Nephron (organoid): ENCODE measurements around the gene PPT2.
A peak's percentile ranks its signal among the peaks of the same experiment; 100 is the strongest.

ENCODE experiments used
- H3K27ac Mint-ChIP-seq, 3 experiments: 2 replicates each; pipeline ENCODE4 v1.8.0; 2020; ENCODE audit warnings: mixed read lengths in 3 of 3, mild to moderate bottlenecking in 2 of 3, moderate library complexity in 1 of 3
- H3K27me3 Mint-ChIP-seq: 2 replicates; pipeline ENCODE4 v1.8.0; 2021; ENCODE audit warnings: low read depth, mild to moderate bottlenecking, moderate library complexity, mixed read lengths
- H3K36me3 Mint-ChIP-seq: 2 replicates; pipeline ENCODE4 v1.8.0; 2020; ENCODE audit warnings: low read depth, mixed read lengths
- H3K4me1 Mint-ChIP-seq: 2 replicates; pipeline ENCODE4 v1.8.0; 2020; ENCODE audit warnings: mixed read lengths
- H3K4me3 Mint-ChIP-seq, 3 experiments: 2 replicates each; pipeline ENCODE4 v1.8.0; 2020; ENCODE audit warnings: mild to moderate bottlenecking in 3 of 3, mixed read lengths in 3 of 3, moderate library complexity in 2 of 3
- H3K9me3 Mint-ChIP-seq: 2 replicates; pipeline ENCODE4 v1.8.0; 2020; ENCODE audit warnings: mixed read lengths
- TF ChIP-seq, protein P1 (sequence below), 3 experiments: fragments of 200-600 bp; sonication (generic); IDR thresholded peaks; one replicate each; pipeline ENCODE4 v1.5.0; 2021; ENCODE audit warnings: antibody characterized with exemption in 3 of 3; ENCODE audit not compliant: unreplicated experiment in 3 of 3

PPT2 gene, protein sequence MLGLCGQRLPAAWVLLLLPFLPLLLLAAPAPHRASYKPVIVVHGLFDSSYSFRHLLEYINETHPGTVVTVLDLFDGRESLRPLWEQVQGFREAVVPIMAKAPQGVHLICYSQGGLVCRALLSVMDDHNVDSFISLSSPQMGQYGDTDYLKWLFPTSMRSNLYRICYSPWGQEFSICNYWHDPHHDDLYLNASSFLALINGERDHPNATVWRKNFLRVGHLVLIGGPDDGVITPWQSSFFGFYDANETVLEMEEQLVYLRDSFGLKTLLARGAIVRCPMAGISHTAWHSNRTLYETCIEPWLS

DNA sequence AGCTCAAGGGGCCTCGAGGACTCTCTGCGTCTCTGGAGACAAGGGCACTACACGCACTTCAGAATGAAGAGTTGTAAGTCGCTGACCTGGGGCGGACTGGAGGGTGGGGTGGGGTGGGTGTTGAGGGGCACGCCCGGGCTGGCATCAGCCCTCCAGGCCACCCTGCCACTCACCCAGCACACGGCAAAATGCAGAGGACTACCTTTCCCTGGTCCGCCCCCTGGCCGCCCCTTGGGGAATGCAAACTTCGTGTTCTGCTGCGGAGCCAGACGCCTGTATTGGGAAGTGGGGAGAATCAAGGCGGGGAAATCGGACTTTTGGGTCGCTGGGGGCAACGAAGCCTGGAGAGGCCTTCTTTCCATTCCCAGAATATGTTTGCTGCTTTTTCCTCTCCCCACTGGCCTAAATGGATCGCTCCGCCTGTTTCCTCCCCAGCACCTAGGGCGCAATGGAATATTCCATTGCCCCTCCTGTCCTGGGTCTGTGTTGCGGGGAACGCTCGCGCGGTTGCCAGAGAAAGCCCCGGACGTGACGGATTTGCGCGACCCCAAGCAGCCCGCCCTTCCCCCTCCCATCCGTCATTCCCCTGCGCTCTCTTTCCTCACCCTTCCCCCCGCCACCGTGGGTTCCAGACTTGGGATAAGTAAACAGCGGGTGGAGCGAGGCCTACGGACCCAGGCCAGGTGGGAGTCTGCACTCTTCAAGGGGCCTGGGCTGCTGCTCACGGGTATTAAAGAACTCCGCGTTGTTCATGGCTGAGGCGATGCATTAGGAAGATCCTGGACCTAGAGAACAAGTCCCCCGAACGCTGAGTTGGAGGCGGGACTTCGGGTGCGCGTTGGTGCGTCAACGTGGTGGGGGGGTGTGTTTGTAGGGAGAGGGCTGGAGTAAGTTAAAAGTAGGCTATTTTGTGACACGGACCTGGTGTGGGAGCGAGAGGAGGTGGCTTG, at the start of gene PPT2:
Gene PPT2 (plus strand): TSS at position 578 of the 950 bp plus-strand sequence. CDS start 454 bp downstream, outside the sequence.
- H3K36me3 Mint-ChIP-seq, result peaks cover 22% of the 10 kb centered on the region
- H3K9me3 Mint-ChIP-seq, result no peaks in the 10 kb centered on the region
- peak within 1 kb of the TSS; percentile 98 for H3K4me3 Mint-ChIP-seq
- H3K4me1 Mint-ChIP-seq, result peaks cover 52% of the 10 kb centered on the region
- peaks cover 14% of the 10 kb centered on the region for H3K27me3 Mint-ChIP-seq
- TF ChIP-seq, protein P1, sequence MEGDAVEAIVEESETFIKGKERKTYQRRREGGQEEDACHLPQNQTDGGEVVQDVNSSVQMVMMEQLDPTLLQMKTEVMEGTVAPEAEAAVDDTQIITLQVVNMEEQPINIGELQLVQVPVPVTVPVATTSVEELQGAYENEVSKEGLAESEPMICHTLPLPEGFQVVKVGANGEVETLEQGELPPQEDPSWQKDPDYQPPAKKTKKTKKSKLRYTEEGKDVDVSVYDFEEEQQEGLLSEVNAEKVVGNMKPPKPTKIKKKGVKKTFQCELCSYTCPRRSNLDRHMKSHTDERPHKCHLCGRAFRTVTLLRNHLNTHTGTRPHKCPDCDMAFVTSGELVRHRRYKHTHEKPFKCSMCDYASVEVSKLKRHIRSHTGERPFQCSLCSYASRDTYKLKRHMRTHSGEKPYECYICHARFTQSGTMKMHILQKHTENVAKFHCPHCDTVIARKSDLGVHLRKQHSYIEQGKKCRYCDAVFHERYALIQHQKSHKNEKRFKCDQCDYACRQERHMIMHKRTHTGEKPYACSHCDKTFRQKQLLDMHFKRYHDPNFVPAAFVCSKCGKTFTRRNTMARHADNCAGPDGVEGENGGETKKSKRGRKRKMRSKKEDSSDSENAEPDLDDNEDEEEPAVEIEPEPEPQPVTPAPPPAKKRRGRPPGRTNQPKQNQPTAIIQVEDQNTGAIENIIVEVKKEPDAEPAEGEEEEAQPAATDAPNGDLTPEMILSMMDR (IDR thresholded peaks at IDR 0.05; ENCODE audit: unreplicated experiment in 3 of 3), result peak in 2 of 3 experiments; percentile 19 to 29
- H3K27ac Mint-ChIP-seq, result peak within 1 kb of the TSS; percentile 93 to 98 (median 98)

DNA sequence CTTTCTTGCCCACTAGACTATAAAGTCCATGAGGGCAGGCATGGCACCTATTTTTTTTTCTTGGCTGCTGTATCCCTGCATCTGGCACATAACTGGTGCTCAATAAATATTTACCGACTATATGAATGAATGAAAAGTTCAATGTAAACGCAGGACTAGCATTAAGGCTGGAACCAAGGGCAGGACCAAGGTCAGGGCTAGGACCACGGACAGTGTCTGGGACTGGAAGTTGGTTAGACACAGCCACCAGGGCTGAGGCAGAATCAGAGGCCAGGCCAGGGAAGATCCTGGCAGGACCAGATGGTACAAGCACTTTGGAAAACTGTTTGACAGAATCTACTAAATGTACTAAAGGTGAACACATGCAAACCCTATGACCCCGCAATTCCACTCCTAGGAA, 48.5 kb upstream of the PPT2 start:
- TF ChIP-seq, protein P1 (IDR thresholded peaks at IDR 0.05; ENCODE audit: unreplicated experiment in 3 of 3), result no peak
- Mint-ChIP-seq H3K4me1 (peaks cover 37% of the 10 kb centered on the region), H3K36me3 (no peaks in the 10 kb centered on the region), H3K27me3 (peaks cover 28% of the 10 kb centered on the region), H3K4me3 (no peak overlapping the region), H3K9me3 (no peaks in the 10 kb centered on the region), H3K27ac (peak overlapping the region in 1 of 3 experiments; percentile 50)

DNA sequence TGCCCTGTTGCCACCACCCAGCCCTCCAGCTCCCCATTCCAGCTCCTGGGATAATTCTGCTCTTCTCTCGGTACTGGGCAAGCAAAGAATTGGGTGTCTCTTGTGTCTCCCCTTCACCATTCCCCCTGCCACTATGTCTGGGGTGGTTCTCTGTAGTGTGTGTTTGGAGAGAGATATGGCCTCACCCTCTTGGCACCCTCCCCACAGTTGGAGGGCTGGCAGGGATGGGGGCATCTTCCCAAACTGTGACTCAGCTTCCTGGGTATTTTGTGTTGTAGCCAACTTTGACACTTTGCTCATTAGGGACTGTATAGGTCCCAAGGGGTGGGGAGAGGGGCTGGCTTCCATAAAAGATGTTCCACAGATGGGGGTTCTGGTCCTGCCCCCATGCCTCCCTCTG, 46.5 kb upstream of the PPT2 start:
- Mint-ChIP-seq H3K4me1 (peaks cover 55% of the 10 kb centered on the region), H3K27me3 (peaks cover 25% of the 10 kb centered on the region), H3K4me3 (peak overlapping the region in 1 of 3 experiments; percentile 8), H3K9me3 (no peaks in the 10 kb centered on the region), H3K36me3 (no peaks in the 10 kb centered on the region), H3K27ac (peak overlapping the region in 1 of 3 experiments; percentile 57)
- TF ChIP-seq, protein P1 (IDR thresholded peaks at IDR 0.05; ENCODE audit: unreplicated experiment in 3 of 3), result no peak

DNA sequence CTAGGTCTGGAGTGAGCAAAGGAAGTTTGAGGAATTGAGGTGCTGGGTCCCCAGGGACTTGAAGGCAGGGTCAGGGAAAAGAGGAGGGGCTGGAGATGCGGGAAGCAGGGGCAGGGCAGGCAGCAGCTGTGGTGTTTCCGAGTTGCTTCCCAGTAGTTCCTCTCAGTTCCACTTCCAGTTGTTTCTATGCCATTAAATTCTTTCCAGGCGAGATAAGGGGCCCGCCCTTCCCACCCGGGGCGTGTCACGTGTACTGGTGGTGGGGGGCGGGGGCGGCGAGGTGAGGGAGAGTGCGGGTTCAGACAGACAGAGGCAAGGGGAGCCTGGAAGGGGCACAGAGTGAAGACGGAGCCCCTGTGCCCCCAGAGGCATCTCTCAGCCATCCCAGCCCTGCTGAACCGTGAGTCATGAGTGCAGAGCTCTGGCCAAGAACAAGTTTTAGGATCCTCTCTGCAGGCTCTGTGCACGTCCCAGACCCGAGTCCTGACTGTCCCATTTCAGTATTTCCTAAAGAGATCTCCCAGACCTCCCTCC, 45.8 kb upstream of the PPT2 start:
- Mint-ChIP-seq H3K4me3 (peak overlapping the region; percentile 8 to 64 (median 21)), H3K9me3 (no peaks in the 10 kb centered on the region), H3K36me3 (peaks cover 3% of the 10 kb centered on the region), H3K4me1 (peaks cover 62% of the 10 kb centered on the region), H3K27me3 (peaks cover 25% of the 10 kb centered on the region), H3K27ac (peak overlapping the region in 2 of 3 experiments; percentile 52 to 57)
- TF ChIP-seq, protein P1 (IDR thresholded peaks at IDR 0.05; ENCODE audit: unreplicated experiment in 3 of 3), result no peak

DNA sequence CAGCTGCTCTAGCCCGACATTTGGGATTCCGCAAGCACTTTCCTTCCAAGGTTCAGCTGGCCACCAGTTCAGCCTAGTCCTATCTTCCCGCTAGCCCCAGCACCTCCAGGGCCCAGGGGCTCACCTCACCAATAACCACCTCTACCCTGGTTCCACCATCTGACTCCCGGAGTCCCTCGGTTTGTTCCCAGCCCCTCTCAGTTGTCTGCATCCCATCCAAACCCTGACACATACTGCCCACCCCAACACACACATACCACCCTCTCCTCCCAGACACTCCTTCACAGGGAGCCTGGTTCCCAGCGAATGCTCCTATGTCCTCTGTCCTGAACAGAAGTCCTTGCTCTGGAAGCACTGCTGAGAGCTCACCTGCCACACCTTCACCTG, 45.2 kb upstream of the PPT2 start:
- TF ChIP-seq, protein P1 (IDR thresholded peaks at IDR 0.05; ENCODE audit: unreplicated experiment in 3 of 3), result no peak
- H3K36me3 Mint-ChIP-seq, result peaks cover 4% of the 10 kb centered on the region
- peaks cover 68% of the 10 kb centered on the region for H3K4me1 Mint-ChIP-seq
- peak overlapping the region; percentile 40 to 57 (median 52) for H3K27ac Mint-ChIP-seq
- peak overlapping the region; percentile 1 to 64 (median 36) for H3K4me3 Mint-ChIP-seq
- H3K27me3 Mint-ChIP-seq, result peaks cover 25% of the 10 kb centered on the region
- no peaks in the 10 kb centered on the region for H3K9me3 Mint-ChIP-seq
